Fibroblast of pulmonary artery (primary cell): ENCODE measurements around the gene MAST4.
A peak's percentile ranks its signal among the peaks of the same experiment; 100 is the strongest.

Source experiments
- DNase-seq: peaks from one replicate; pipeline ENCODE4 v3.0.0-alpha.2; 2010; ENCODE audit warnings: low read depth
- H3K4me3 ChIP-seq: replicated peaks from 2 replicates; pipeline ENCODE4 v1.5.1; 2011; ENCODE audit warnings: low read depth, mild to moderate bottlenecking, control low read depth, low read length, moderate library complexity
- TF ChIP-seq, protein P1 (sequence below): IDR thresholded peaks from 2 replicates; pipeline ENCODE4 v1.5.1; 2011; ENCODE audit warnings: mild to moderate bottlenecking, control low read depth, low read length, inconsistent platforms; ENCODE audit errors: missing control alignments

Gene MAST4

DNA sequence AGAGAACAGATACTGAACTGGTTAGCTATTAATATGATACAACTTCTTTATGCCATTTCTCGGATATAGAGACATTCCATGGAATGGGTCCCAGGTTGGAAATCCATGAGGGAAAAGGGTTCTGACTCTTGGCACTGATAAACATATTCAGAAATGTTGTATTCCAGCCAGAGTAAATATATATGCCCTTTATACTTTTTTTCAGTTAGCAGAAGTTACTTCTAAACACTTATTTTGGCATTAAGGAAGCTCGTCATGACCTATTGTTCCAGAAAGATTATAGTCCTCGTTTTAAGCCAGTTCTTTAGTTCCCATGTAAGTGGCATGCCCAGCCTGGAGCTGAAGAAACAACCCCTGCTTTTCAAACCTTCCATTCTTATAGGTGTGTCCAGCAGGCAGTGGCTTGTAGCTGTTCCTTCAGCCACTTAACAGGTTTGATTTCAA is 418.8 kb downstream of the MAST4 start:
- H3K4me3 ChIP-seq, result peak overlapping the region; percentile 53

DNA sequence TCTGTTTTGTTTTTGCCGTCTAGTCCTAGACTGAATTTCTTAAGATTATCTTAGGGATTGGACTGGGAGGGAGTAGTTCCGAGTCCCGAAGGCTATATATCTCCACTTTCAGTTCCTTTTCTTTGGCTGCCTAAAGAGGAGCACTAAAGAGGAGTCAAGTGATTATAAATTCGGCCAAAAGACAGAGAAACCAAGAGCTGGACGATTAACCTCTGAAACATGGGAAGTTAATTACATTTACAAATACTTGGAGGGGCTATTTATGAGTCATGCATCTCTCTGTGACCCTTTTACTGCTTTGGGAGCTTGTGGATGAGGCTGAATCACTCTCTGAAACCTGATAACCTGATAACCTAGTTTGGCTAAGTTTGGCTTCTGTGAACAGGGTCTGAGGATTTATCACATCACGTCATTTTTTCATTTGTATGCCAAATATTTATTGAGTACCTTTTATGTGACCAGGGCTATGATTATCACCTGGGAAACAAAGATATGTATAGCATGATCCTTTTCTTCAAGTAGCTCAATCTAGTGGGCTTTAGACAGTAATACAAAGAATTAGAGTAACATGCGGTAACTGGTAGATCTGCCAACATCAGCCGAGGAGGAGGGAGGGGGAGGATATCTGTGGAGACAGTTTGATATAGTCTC is 419.5 kb downstream of the MAST4 start:
- TF ChIP-seq, protein P1, sequence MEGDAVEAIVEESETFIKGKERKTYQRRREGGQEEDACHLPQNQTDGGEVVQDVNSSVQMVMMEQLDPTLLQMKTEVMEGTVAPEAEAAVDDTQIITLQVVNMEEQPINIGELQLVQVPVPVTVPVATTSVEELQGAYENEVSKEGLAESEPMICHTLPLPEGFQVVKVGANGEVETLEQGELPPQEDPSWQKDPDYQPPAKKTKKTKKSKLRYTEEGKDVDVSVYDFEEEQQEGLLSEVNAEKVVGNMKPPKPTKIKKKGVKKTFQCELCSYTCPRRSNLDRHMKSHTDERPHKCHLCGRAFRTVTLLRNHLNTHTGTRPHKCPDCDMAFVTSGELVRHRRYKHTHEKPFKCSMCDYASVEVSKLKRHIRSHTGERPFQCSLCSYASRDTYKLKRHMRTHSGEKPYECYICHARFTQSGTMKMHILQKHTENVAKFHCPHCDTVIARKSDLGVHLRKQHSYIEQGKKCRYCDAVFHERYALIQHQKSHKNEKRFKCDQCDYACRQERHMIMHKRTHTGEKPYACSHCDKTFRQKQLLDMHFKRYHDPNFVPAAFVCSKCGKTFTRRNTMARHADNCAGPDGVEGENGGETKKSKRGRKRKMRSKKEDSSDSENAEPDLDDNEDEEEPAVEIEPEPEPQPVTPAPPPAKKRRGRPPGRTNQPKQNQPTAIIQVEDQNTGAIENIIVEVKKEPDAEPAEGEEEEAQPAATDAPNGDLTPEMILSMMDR, result no peak
- H3K4me3 ChIP-seq, result peak overlapping the region; percentile 53
- DNase-seq, result peak; percentile 56

More for the DNA sequence above, 418.8 kb downstream of the MAST4 start:
- peak; percentile 91 for DNase-seq
- TF ChIP-seq, protein P1, result no peak

- TF ChIP-seq, protein P1, result no peak
- DNase-seq, result no peak
- H3K4me3 ChIP-seq, result no peak overlapping the region
Observed at GRCh38 chr5:67019065-67019845, 423.1 kb downstream of the MAST4 start.

DNA sequence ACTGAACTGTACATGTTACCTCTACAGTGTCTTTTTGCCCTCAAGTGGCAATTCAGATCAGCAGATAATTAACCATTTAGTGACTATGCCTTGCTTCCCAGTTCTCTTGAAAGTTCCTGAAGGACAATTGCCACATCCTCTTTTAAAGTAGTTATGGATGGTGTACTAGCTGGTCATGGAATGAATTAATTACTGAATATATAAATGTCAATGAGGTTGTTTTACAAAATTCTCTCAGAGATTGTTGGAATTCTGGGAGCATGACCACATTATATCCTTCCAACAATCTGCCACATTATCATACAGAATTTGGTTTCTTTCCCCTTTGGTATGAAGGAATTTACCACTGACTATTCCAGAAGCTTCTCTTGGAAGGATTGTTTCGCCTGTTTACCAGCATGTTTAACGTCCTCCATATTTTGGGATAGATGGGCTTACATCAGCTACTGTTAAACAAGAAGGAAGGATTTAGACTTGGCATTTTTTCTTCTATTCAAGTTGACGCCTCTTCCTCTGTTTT is 424.0 kb downstream of the MAST4 start:
- no peak for DNase-seq
- H3K4me3 ChIP-seq, result no peak overlapping the region
- TF ChIP-seq, protein P1, result no peak

DNA sequence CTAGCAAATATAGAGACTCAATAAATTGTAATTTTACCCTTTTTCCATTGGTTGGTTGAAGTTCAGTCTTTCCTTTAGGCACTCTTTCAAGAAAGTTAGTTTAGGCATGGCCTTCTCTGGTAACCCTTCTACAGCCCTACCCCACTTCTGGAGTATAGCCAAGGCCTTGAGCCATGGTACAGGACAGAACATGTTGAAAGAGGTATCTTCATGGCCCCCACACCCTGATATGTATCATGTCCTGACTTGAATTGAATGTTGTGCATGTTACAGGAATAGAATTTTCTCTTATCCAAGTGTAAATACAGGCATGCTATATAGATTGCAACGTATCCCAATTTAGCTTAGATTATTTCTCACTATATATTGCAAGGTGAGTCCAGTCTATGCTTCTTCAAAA is 424.8 kb downstream of the MAST4 start:
- TF ChIP-seq, protein P1, result no peak
- H3K4me3 ChIP-seq, result no peak overlapping the region
- no peak for DNase-seq

DNA sequence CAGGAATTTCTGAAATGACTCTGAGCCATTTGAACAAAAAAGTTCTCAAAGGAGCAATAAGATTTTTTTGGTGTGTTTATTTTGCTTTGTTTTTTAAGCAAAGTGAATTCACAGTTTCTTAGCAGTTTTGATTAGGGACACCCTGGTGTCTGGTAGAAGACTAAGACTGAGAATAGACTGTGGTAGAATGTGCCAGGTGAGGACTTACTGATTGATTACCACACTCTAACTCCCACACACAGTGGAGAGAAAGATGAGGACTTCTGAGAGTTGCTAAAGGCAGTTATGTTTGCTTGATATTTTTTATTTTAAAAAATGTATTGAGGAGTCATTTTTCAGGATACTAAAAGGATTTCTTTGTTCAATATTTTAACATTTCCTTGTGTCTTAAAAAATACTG is 425.3 kb downstream of the MAST4 start:
- DNase-seq, result peak; percentile 41
- TF ChIP-seq, protein P1, result no peak

More for the DNA sequence above, 425.3 kb downstream of the MAST4 start:
- H3K4me3 ChIP-seq, result no peak overlapping the region
